NCI-H510A treated with DMSO at 0.1 percent for 48 hours (cell line): ENCODE results near the gene PLB1.
A peak's percentile ranks its signal among the peaks of the same experiment; 100 is the strongest.

Experiments used
- DNase-seq: peaks from one replicate; lab custom pipeline; 2025; lab: John Stamatoyannopoulos, UW

The PLB1 gene

DNA sequence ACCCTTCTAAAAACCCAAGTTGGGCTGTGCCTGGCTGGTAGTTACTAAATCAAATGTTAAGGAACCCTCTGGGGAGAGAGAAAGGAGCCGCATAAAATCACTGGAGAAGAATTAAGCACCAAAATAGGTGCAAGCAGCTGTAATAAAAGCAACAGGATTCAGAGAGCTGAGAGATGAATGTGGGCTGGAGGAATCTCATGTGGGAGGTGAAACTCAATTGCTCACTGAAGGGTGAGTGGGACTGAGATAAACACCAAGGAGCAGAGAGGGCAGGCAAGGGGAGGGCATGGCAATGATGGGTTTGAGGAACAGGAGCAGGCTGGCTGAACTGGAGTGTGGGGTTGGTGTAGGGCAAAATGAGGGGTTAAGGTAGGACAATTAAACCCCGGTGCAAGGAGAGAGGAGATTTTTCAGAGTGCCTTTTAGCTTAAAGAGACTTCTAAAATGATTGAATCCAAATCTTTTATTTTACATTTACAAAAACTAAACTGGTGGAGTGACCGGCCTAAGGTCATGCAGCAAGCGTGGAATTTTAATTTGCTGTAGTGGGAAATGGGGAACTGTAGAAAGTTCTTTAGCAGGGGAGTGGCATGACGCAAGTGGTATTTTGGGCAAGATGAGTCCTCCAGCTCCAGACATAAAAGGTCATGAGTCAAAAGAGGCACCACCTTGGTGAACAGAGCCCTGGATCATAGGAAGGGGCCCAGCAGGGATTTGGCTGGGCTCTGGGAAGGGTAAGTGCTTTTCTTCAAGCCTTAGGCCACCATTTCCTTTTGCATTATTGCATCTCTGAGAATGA, 10.5 kb downstream of the PLB1 start:
- no peak for DNase-seq

DNA sequence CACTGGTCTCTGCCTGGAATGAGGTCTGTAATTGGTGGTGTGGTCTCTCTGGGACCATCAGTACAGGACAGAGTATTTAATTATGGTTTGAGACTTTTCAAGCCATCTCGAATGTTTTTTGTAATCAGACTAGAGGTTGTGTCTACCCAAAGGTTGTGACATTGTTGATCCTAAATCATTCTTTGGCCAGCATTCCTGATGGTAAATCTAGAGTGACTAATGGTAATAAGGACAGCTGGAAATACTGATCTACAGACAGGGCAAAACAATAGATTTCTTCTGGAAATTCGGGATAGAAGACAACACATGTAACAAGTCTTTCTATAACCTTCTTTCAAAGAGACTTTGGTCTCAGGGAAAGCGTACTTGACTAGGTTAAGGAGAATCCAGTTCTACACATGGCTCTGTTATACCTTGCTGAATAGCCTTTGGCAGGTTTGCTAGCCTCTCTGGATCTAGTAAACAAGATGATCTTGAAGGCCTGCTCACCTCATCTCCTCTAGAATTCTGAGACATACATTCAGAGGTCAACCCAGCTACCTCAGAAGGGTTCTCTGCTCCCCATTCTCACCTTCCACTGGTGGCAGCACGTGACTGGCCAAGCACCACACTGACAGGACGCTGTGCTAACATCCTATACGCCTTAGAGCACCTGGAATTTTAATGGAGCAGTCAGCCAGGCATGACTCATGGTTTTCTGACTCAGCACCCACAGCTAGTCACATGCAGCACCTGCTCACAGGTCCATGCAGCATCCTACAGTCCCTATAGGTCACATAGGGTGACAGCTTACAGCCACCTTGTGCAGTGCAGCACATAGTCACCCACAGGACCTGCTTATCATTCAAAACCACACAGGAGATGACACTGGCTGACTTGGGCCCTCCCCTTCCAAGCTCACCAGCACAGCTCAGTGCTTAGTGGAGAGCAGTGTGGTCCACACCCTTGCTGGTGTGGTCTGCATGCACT, 12.2 kb downstream of the PLB1 start:
- DNase-seq = peak; percentile 80

DNA sequence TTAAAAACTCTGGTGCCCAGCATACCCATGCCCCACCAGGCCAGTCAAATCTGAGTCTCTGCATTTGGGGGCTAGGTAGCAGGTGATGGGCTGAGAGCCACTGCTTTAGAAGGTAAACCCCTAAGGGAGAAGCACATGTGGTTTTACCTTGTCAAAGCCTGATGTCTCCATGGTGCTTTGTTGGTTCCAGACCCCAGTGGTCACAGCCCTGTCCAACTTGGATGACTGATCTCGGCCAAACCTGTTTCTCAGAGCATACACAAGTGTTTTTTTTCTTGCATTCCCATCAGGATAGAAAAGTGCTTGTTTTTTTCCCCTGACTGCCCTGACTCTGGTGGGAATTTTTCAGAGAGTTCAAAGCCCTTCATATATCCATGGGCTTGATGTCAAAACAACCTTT, 13.5 kb downstream of the PLB1 start:
- DNase-seq = no peak

GRCh38 chr2:28510184-28510583, 14.3 kb downstream of the PLB1 start:
- no peak for DNase-seq

DNA sequence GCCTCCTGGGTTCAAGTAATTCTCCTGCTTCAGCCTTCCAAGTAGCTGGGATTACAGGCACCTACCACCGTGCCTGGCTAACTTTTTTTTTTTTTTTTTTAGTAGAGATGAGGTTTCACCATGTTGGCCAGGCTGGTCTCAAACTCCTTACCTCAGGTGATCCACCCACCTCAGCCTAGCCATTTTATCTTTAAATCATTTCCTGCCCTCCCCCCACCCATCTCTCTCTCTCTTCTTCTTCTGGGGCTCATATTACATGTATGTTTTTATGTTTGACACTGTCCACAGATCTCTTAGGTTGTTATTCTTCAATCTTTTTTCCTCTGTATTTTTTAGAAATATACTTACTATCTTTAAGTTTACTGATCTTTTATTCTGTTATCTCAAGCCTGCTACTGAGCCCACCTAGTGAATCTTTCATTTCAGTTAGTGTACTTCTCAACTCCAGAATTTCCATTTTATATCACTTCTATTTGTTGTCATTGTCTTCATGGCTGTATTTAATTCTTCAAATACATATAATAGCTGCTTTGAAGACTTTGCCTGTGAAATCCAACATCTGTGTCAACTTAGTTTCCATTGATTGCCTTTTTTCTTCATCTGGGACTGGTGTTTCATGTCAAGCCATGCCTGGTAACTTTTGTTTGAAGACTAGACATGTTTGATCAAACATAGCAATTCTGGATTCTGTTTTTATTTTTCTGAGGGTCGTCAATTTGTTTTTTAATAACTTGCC, 16.2 kb downstream of the PLB1 start:
- no peak for DNase-seq

DNA sequence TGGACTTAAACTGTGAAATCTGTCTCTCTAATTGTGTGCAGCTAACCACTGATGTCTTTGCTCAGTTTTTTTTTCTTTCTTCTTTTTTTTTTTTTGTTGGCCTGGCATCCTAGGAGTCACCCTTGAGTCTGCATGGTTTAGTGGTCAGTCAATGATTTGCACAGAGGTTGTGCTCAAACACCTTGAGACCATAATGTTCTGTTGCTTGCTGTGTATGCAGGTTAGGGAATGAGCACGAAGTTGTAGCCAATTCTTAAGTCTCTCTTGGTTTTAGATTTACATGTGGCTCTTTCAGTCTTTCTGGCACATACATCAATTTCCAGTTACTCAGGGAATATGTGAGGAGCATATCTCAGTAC, 16.7 kb downstream of the PLB1 start:
- DNase-seq = no peak

DNA sequence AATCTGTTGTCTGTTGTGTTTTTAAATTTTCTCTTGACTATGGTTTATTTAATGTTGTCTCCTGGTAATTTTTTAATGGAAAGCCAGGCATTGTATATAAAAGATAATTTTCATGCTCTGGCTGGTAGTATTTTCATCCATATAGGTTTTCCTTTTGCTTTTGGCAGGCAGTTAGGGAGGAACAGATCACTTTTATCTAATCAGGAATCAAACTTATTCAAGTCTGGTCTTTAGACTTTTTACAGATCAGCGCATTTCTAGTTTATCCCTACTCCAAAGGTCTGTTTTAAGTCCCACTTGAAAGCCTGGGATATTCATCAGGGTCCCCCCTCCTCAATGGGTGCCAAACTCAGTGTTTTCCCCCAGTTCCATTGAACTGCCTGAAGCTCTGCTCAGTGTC, 17.2 kb downstream of the PLB1 start:
- no peak for DNase-seq

- DNase-seq = no peak
Measured at GRCh38 chr2:28515176-28515751, 19.4 kb downstream of the PLB1 start.

DNA sequence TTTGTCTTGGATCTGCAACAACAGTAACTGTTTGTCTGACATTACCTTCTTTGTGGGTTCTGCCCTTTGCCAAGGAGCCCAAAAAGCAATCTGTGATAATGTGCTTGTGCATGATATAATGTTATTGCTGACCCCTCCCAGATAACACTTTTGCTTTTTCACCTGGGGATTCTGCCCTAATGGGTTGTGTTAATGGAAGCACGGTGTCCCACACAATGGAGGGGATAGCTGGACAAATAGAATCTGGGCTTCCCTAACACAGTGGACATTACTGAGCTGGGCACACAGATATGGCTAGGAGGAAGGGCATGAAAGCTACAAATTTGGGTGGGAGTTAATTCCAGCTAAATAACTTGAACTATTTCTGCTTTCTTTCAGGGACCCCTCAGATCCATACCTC, 20.6 kb downstream of the PLB1 start:
- no peak for DNase-seq

DNA sequence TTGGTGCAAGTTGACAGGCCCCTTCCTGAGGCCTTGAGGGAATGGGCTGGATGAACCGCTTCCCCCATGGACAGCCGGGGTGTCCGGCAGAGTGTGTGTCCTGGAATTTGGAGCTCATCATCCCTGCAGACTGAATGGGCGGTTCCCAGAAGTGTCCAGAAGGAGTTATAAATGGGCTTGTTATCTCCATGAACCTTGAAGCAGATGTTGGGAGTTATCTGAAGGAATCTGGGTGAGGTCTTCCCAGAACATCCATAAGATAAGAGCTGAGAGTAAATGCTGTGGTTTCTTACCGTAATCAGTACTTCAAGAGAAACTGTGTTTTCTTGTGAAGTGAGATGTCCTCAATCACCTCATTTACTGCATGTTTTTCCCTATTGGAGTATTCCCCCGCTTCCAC, 21.1 kb downstream of the PLB1 start:
- DNase-seq = no peak

GRCh38 chr2:28521663-28522062, 25.8 kb downstream of the PLB1 start:
- DNase-seq = no peak

- DNase-seq = no peak
Measured at GRCh38 chr2:28522481-28522880, 26.6 kb downstream of the PLB1 start.

GRCh38 chr2:28523902-28524301, 28.0 kb downstream of the PLB1 start:
- DNase-seq = peak; percentile 36

GRCh38 chr2:28525481-28525880, 29.6 kb downstream of the PLB1 start:
- peak; percentile 29 for DNase-seq

DNA sequence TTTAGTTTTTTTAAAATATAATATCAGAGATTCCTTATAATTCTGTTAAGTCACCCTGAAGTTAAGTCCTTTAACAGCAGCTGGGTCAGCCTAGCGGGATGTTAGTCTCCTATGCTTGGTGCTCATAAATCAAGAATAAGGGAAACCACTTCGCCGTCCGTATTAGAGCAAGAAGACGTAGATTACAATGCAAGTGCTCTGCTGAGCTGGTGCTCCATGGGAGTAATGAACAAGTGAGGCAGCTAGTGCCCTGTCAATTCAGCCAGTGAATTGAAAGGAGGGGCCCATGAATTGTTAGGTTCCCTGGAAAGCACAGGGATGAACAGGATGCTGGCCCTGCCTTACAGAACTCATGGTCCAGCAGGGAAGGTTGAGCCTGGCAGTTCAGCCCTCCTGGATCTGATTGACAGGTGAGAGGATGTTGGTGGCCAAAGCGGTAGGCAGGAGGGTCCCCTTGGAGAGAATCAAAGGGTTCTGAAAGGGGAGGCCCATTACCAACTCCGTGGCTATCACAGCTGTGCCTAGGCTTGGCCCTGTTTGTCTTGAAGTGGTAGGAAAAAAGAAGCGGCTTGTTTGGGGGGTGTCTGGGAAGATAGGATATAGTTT, 30.8 kb downstream of the PLB1 start:
- no peak for DNase-seq

- no peak for DNase-seq
Measured at GRCh38 chr2:28527196-28527595, 31.3 kb downstream of the PLB1 start.

DNA sequence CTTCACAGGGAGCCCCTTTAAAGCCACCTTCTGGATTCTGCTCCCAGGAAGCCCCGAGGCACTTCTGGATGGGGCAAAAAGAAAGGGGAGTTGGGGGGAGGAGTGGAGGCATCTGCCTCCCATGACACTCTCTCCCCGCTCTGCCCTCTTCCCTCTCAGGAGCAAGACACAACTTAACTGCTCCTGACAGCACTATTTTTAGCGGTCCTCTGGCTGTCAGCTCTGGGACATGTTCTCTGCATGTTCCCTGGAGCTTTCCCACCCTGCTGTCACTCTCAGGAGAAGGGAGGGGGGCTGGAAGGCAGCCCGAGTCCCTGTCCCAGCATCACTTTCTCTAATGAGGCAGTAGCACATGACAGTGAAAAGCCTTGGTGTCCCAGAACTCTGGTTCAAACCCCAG, 32.3 kb downstream of the PLB1 start:
- DNase-seq = no peak

- no peak for DNase-seq
Measured at GRCh38 chr2:28530782-28531181, 34.9 kb downstream of the PLB1 start.

DNA sequence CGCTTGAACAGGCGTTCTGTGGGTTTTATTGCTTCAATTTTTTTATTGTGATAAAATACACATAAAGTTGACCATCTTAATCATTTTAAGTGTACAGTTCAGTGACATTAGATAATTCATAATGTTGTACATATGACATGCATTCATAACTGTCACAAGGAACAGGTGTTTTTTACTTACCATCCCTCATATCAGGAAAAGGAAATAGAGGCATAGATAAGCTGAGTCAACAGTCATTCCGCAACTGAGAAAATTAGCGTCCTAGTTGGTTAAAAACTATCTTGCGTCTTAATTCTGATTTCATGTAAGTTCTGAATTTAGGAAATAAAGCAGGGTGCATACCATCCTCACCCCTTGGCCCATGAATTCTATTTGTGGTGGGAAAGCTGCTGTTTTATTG, 36.5 kb downstream of the PLB1 start:
- DNase-seq = no peak

DNA sequence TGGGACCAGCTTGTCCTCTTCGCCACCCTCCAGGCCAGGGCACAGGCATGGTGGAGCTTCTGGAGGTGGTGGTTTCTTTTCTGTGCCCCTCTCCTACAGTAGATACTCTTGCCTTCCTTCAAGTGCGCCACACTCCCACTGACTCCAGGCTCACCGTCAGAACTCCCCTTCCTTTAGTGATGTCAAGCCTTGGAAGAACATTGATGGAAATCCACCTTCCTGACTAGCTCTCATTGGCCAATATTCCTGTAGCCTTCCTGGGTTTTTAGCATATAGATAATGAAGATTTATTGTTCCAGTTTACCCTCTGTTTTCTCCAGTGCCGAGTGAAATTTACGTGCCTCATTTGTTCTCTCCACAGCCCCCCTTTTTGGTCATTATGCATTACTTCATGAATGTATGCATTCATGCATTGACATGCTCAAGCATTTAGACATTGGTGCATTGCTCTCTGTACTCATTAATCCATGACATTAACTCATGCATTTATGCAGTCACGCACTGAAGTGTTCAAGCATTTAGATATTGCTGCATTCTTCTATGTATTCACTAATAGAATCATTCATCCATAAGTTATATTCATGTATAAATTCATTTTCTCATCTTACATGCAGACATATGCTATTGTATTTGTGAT, 37.3 kb downstream of the PLB1 start:
- no peak for DNase-seq

- DNase-seq = no peak
Measured at GRCh38 chr2:28534817-28535216, 39.0 kb downstream of the PLB1 start.
